HepG2 (cell line): Measurements from ENCODE around the gene FGF18. TPM values are rescaled to one million over a fixed set of nuclear protein-coding genes. Genes with fewer than 3 reads are reported as not detected.

Experiments used
- CEBPG ChIP-seq: IDR thresholded peaks from 2 replicates; pipeline ENCODE4 v1.6.1; 2016
- CENPX ChIP-seq: sonication (generic); formaldehyde crosslinking; IDR thresholded peaks from 2 replicates; pipeline ENCODE4 v1.9.0; 2021; ENCODE audit warnings: mild to moderate bottlenecking, missing genetic modification reagents, moderate library complexity
- ELK4 ChIP-seq: sonication (generic); formaldehyde crosslinking; IDR thresholded peaks from 2 replicates; pipeline ENCODE4 v1.9.0; 2021; ENCODE audit warnings: missing genetic modification reagents, borderline replicate concordance
- KMT2A ChIP-seq: sonication (generic); formaldehyde crosslinking; IDR thresholded peaks from 2 replicates; pipeline ENCODE4 v1.4.0; 2020; ENCODE audit warnings: missing genetic modification reagents
- PCBP2 ChIP-seq: fragments of 200-400 bp; formaldehyde crosslinking; optimal IDR thresholded peaks from 2 replicates; pipeline ENCODE3; 2018; ENCODE audit warnings: low read length, low read depth; ENCODE audit not compliant: poor library complexity, severe bottlenecking
- PHF8 ChIP-seq: sonication (generic); formaldehyde crosslinking; IDR thresholded peaks from 2 replicates; pipeline ENCODE4 v1.5.0; 2020; ENCODE audit warnings: missing genetic modification reagents
- RFX3 ChIP-seq: IDR thresholded peaks from 2 replicates; pipeline ENCODE4 v1.6.1; 2016; ENCODE audit warnings: missing biosample characterization, missing genetic modification reagents
- TEAD3 ChIP-seq: optimal IDR thresholded peaks from 2 replicates; pipeline ENCODE3; 2016; ENCODE audit warnings: borderline replicate concordance
- ZFX ChIP-seq: sonication (generic); formaldehyde crosslinking; IDR thresholded peaks from 2 replicates; pipeline ENCODE4 v1.4.0; 2020; ENCODE audit warnings: mild to moderate bottlenecking, low read depth, missing genetic modification reagents, moderate library complexity
- ZNF256 ChIP-seq: sonication (generic); formaldehyde crosslinking; conservative IDR thresholded peaks from 2 replicates; pipeline ENCODE4 v1.4.0; 2020; ENCODE audit warnings: missing genetic modification reagents
- ZNF280D ChIP-seq: sonication (generic); formaldehyde crosslinking; IDR thresholded peaks from 2 replicates; pipeline ENCODE4 v1.5.1; 2020; ENCODE audit warnings: mild to moderate bottlenecking, missing genetic modification reagents
- ZNF556 ChIP-seq: sonication (generic); formaldehyde crosslinking; IDR thresholded peaks from 2 replicates; pipeline ENCODE4 v1.4.0; 2020; ENCODE audit warnings: mild to moderate bottlenecking, missing genetic modification reagents, borderline replicate concordance
- ZNF770 ChIP-seq: sonication (generic); formaldehyde crosslinking; IDR thresholded peaks from 2 replicates; pipeline ENCODE4 v1.5.0; 2020; ENCODE audit warnings: mild to moderate bottlenecking, missing genetic modification reagents
- ZSCAN29 ChIP-seq: sonication (generic); formaldehyde crosslinking; conservative IDR thresholded peaks from 2 replicates; pipeline ENCODE4 v1.4.0; 2020; ENCODE audit warnings: mild to moderate bottlenecking, missing genetic modification reagents
- polyA plus RNA-seq, 8 experiments: library from polyadenylated mRNA; depleted of rRNA in 3 of 8; stranded (reverse) in 7 of 8; unstranded in 1 of 8; fragments of >200 nt; fragmentation: Illumina TruSeq in 4 of 8; extraction: Trizol in 4 of 8; gene quantifications; 2 replicates each; pipeline versions ENCODE4 v1.2.1 to v1.2.3, GENCODE V29; 2011 to 2016; ENCODE audit warnings: low read depth in 4 of 8, missing spikeins in 1 of 8, mixed read lengths in 1 of 8; ENCODE audit not compliant: insufficient read depth in 1 of 8
- total RNA-seq, 5 experiments: library from RNA; depleted of rRNA; stranded (reverse); fragments of >200 nt; fragmentation: Illumina TruSeq; extraction: Trizol; gene quantifications; 2 replicates each; pipeline ENCODE4 v1.2.3, GENCODE V29; 2016; ENCODE audit warnings: low read depth in 1 of 5
- TF ChIP-seq, protein P1 (sequence below): sonication (generic); formaldehyde crosslinking; IDR thresholded peaks from 2 replicates; pipeline ENCODE4 v1.5.0; 2020; ENCODE audit warnings: missing genetic modification reagents, mild to moderate bottlenecking, borderline replicate concordance
- TF ChIP-seq, protein P2 (sequence below), 2 experiments: fragments of 450-650 bp in 1 of 2; sonication (generic) in 1 of 2; formaldehyde crosslinking; IDR thresholded peaks; 2 replicates each; pipeline versions ENCODE4 v1.5.0 to v1.8.0; 2020 to 2022; ENCODE audit warnings: mild to moderate bottlenecking in 1 of 2, missing genetic modification reagents in 1 of 2
- TF ChIP-seq, protein P3 (sequence below): sonication (generic); formaldehyde crosslinking; IDR thresholded peaks from 2 replicates; pipeline ENCODE4 v1.5.0; 2020; ENCODE audit warnings: missing genetic modification reagents

Gene FGF18
- total and polyA plus RNA-seq, 2 of the 13 experiments (the other 11 are each of a cell fraction or from before 2014, with no cell fraction given): not detected

GRCh38 chr5:171409164-171410136 is 10.0 kb upstream of the FGF18 start (continued):
- TF ChIP-seq PCBP2 (no peak), PHF8 (CRISPR knock-in tag) (no peak), CEBPG (0 out of 2 replicates have a peak, but pooled peaks have one; percentile 9), RFX3 (no peak), ZNF256 (no peak), TEAD3 (CRISPR knock-in tag) (no peak), ELK4 (CRISPR knock-in tag) (no peak), CENPX (CRISPR knock-in tag) (no peak), ZNF280D (no peak), ZFX (no peak), ZSCAN29 (CRISPR knock-in tag) (no peak), ZNF556 (CRISPR knock-in tag) (no peak), KMT2A (CRISPR knock-in tag) (no peak), ZNF770 (CRISPR knock-in tag) (0 out of 2 replicates have a peak, but pooled peaks have one; percentile 20)
- TF ChIP-seq, protein P1, sequence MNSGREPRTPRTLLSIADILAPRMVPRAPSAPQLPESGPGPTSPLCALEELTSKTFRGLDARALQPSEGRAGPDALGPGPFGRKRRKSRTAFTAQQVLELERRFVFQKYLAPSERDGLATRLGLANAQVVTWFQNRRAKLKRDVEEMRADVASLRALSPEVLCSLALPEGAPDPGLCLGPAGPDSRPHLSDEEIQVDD (CRISPR knock-in tag): no peak
- TF ChIP-seq, protein P2, sequence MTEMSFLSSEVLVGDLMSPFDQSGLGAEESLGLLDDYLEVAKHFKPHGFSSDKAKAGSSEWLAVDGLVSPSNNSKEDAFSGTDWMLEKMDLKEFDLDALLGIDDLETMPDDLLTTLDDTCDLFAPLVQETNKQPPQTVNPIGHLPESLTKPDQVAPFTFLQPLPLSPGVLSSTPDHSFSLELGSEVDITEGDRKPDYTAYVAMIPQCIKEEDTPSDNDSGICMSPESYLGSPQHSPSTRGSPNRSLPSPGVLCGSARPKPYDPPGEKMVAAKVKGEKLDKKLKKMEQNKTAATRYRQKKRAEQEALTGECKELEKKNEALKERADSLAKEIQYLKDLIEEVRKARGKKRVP (CRISPR knock-in tag; IDR thresholded peaks at IDR 0.05): peak in 1 of 2 experiments; percentile 42; a peak in 1 of 4 replicates
- TF ChIP-seq, protein P3, sequence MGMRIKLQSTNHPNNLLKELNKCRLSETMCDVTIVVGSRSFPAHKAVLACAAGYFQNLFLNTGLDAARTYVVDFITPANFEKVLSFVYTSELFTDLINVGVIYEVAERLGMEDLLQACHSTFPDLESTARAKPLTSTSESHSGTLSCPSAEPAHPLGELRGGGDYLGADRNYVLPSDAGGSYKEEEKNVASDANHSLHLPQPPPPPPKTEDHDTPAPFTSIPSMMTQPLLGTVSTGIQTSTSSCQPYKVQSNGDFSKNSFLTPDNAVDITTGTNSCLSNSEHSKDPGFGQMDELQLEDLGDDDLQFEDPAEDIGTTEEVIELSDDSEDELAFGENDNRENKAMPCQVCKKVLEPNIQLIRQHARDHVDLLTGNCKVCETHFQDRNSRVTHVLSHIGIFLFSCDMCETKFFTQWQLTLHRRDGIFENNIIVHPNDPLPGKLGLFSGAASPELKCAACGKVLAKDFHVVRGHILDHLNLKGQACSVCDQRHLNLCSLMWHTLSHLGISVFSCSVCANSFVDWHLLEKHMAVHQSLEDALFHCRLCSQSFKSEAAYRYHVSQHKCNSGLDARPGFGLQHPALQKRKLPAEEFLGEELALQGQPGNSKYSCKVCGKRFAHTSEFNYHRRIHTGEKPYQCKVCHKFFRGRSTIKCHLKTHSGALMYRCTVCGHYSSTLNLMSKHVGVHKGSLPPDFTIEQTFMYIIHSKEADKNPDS: no peak
